MM.1S (cell line): ENCODE measurements around the gene CCDC192.

Experiments
- DNase-seq: peaks from one replicate; pipeline ENCODE4 v3.0.0-alpha.2; 2015
- H2AFZ ChIP-seq: fragments of 300-600 bp; sonication (generic); 2 replicates; pipeline ENCODE4 v1.6.0; 2016; ENCODE audit warnings: antibody characterized with exemption, low read length
- H3F3A ChIP-seq: fragments of 300-600 bp; sonication (generic); 2 replicates; pipeline ENCODE4 v1.6.1; 2016; ENCODE audit warnings: mild to moderate bottlenecking, antibody characterized with exemption, low read length, moderate library complexity, mixed read lengths; ENCODE audit not compliant: insufficient read depth
- H3K27ac ChIP-seq: fragments of 300-600 bp; sonication (generic); 2 replicates; pipeline ENCODE4 v1.5.1; 2016; ENCODE audit warnings: mild to moderate bottlenecking, low read length
- H3K27me3 ChIP-seq: fragments of 300-600 bp; sonication (generic); replicated peaks from 2 replicates; pipeline ENCODE4 v1.6.0; 2016; ENCODE audit warnings: low read length; ENCODE audit not compliant: insufficient read depth
- H3K36me3 ChIP-seq: fragments of 300-600 bp; sonication (generic); replicated peaks from 2 replicates; pipeline ENCODE4 v1.6.1; 2016; ENCODE audit warnings: mild to moderate bottlenecking, low read length, mixed read lengths; ENCODE audit not compliant: insufficient read depth
- H3K4me1 ChIP-seq: fragments of 300-600 bp; sonication (generic); 2 replicates; pipeline ENCODE4 v1.6.1; 2016; ENCODE audit warnings: low read length, mixed read lengths
- H3K4me2 ChIP-seq: fragments of 300-600 bp; sonication (generic); 2 replicates; pipeline ENCODE4 v1.6.0; 2016; ENCODE audit warnings: low read depth, low read length
- H3K4me3 ChIP-seq: fragments of 300-600 bp; sonication (generic); 2 replicates; pipeline ENCODE4 v1.5.1; 2016; ENCODE audit warnings: low read length, mixed read lengths
- H3K79me2 ChIP-seq: fragments of 300-600 bp; sonication (generic); 2 replicates; pipeline ENCODE4 v1.6.1; 2016; ENCODE audit warnings: mixed run types, low read length, mixed read lengths
- H3K9ac ChIP-seq: fragments of 300-600 bp; sonication (generic); 2 replicates; pipeline ENCODE4 v1.6.1; 2016; ENCODE audit warnings: low read length, mixed read lengths
- H3K9me2 ChIP-seq: fragments of 300-600 bp; sonication (generic); replicated peaks from 2 replicates; pipeline ENCODE4 v1.6.1; 2016; ENCODE audit warnings: mild to moderate bottlenecking, low read length, mixed read lengths; ENCODE audit not compliant: insufficient read depth
- H3K9me3 ChIP-seq: fragments of 300-600 bp; sonication (generic); replicated peaks from 2 replicates; pipeline ENCODE4 v1.6.1; 2016; ENCODE audit warnings: mild to moderate bottlenecking, low read length, mixed read lengths; ENCODE audit not compliant: insufficient read depth
- H4K20me1 ChIP-seq: fragments of 300-600 bp; sonication (generic); 2 replicates; pipeline ENCODE4 v1.6.1; 2016; ENCODE audit warnings: mild to moderate bottlenecking, low read length, moderate library complexity, mixed read lengths; ENCODE audit not compliant: insufficient read depth
- CTCF ChIP-seq: fragments of 300-600 bp; sonication (generic); IDR thresholded peaks from 2 replicates; pipeline ENCODE4 v1.5.1; 2016; ENCODE audit warnings: antibody characterized with exemption, low read length, mixed read lengths
- EZH2 ChIP-seq: fragments of 300-600 bp; sonication (generic); optimal IDR thresholded peaks from 2 replicates; pipeline ENCODE3; 2017; ENCODE audit warnings: low read depth, mild to moderate bottlenecking, antibody characterized with exemption, low read length, mixed read lengths
- EZH2phosphoT487 ChIP-seq: fragments of 300-600 bp; sonication (generic); IDR thresholded peaks from 2 replicates; pipeline ENCODE4 v1.6.1; 2018; ENCODE audit warnings: antibody characterized with exemption, low read length

CCDC192 gene

GRCh38 chr5:127981498-127981897 lies 278.3 kb downstream of the CCDC192 start:
- Histone ChIP-seq H4K20me1 (no peaks in the 10 kb centered on the region), H3F3A (no peaks in the 10 kb centered on the region), H3K27me3 (no peaks in the 10 kb centered on the region), H3K27ac (no peak overlapping the region), H3K9ac (no peak overlapping the region), H3K4me2 (no peak overlapping the region), H3K9me2 (no peaks in the 10 kb centered on the region), H3K9me3 (no peaks in the 10 kb centered on the region), H3K4me1 (0 out of 2 replicates have a peak, but pooled peaks cover 4% of the 10 kb centered on the region), H3K36me3 (no peaks in the 10 kb centered on the region), H3K4me3 (no peak overlapping the region), H3K79me2 (no peaks in the 10 kb centered on the region), H2AFZ (no peak overlapping the region)
- no peak for DNase-seq
- no peak for TF ChIP-seq CTCF
- TF ChIP-seq EZH2: no peak
- TF ChIP-seq EZH2phosphoT487: no peak

- Histone ChIP-seq H3K9me3 (no peaks in the 10 kb centered on the region), H3K4me3 (no peak overlapping the region), H3K9me2 (no peaks in the 10 kb centered on the region), H3K4me1 (0 out of 2 replicates have a peak, but pooled peaks cover 4% of the 10 kb centered on the region), H3K9ac (no peak overlapping the region), H3K27me3 (no peaks in the 10 kb centered on the region), H4K20me1 (no peaks in the 10 kb centered on the region), H3K36me3 (no peaks in the 10 kb centered on the region), H3F3A (no peaks in the 10 kb centered on the region), H3K27ac (no peak overlapping the region), H3K4me2 (no peak overlapping the region), H3K79me2 (no peaks in the 10 kb centered on the region), H2AFZ (no peak overlapping the region)
- no peak for DNase-seq
- TF ChIP-seq EZH2phosphoT487: no peak
- TF ChIP-seq CTCF: no peak
- TF ChIP-seq EZH2: no peak
These were observed 282.7 kb downstream of the CCDC192 start for GRCh38 chr5:127985811-127986325.

- H3F3A ChIP-seq: no peaks in the 10 kb centered on the region
- no peak overlapping the region for H3K4me3 ChIP-seq
- no peaks in the 10 kb centered on the region for H3K79me2 ChIP-seq
- H3K36me3 ChIP-seq: no peaks in the 10 kb centered on the region
- H2AFZ ChIP-seq: no peak overlapping the region
- TF ChIP-seq CTCF (no peak), EZH2phosphoT487 (no peak), EZH2 (no peak)
- H3K4me1 ChIP-seq: no peaks in the 10 kb centered on the region
- no peak for DNase-seq
- H4K20me1 ChIP-seq: no peaks in the 10 kb centered on the region
- no peaks in the 10 kb centered on the region for H3K9me3 ChIP-seq
- H3K9ac ChIP-seq: no peak overlapping the region
- H3K9me2 ChIP-seq: no peaks in the 10 kb centered on the region
- no peak overlapping the region for H3K4me2 ChIP-seq
- no peak overlapping the region for H3K27ac ChIP-seq
- H3K27me3 ChIP-seq: no peaks in the 10 kb centered on the region
These were observed 284.4 kb downstream of the CCDC192 start for GRCh38 chr5:127987354-127988145.
